Stimulated activated CD4-positive, alpha-beta T cell treated with anti-CD3 and anti-CD28 coated beads, Interleukin-12 subunit alpha, Interleukin-12 subunit beta, amount 100 ng/mL, for 24 hours (primary cell): ENCODE measurements around the gene IGFBP1.
"Not testable (repeated sequence)": the region's sequence is repeated elsewhere in the genome, so short reads cannot be mapped to it uniquely, and the experiment has no call there.

Experiments used
- DNase-seq, 2 experiments: peaks; one replicate each; pipeline ENCODE4 v3.0.0-alpha.2; 2020; ENCODE audit warnings: low read depth in 2 of 2

IGFBP1 gene

DNA sequence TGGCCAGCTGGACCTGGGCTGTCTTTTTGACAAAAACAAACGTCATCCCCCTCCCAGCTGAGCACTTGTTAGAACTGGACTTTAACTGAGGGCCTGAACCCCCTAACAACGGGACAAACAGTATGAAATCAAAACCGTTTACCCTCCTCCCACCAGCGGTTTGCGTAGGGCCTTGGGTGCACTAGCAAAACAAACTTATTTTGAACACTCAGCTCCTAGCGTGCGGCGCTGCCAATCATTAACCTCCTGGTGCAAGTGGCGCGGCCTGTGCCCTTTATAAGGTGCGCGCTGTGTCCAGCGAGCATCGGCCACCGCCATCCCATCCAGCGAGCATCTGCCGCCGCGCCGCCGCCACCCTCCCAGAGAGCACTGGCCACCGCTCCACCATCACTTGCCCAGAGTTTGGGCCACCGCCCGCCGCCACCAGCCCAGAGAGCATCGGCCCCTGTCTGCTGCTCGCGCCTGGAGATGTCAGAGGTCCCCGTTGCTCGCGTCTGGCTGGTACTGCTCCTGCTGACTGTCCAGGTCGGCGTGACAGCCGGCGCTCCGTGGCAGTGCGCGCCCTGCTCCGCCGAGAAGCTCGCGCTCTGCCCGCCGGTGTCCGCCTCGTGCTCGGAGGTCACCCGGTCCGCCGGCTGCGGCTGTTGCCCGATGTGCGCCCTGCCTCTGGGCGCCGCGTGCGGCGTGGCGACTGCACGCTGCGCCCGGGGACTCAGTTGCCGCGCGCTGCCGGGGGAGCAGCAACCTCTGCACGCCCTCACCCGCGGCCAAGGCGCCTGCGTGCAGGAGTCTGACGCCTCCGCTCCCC, at the start of gene IGFBP1:
IGFBP1 (plus strand) TSS at position 304 of the 808 bp plus-strand sequence; CDS start at position 469, 165 bp downstream.
- DNase-seq: no peak

DNA sequence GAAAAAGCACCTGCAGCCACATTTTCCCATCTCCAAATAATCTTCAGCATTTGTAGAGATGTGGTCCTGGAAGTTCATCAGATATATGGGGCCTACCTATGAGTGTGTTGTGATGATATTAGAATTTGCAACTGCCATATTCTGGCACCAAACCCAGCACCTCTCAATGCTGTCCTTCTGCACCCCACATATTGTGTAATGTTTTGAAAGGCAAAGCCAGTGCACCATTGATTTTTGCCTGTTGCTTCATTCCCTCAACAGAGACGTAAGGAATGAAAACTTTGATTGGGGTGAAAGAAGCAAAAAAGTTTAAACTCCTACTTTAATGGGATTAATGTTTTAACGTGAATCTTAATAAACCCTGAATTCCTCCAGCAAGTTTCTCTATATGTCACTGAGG, 49.4 kb upstream of the IGFBP1 start:
- DNase-seq: not testable (repeated sequence)

DNA sequence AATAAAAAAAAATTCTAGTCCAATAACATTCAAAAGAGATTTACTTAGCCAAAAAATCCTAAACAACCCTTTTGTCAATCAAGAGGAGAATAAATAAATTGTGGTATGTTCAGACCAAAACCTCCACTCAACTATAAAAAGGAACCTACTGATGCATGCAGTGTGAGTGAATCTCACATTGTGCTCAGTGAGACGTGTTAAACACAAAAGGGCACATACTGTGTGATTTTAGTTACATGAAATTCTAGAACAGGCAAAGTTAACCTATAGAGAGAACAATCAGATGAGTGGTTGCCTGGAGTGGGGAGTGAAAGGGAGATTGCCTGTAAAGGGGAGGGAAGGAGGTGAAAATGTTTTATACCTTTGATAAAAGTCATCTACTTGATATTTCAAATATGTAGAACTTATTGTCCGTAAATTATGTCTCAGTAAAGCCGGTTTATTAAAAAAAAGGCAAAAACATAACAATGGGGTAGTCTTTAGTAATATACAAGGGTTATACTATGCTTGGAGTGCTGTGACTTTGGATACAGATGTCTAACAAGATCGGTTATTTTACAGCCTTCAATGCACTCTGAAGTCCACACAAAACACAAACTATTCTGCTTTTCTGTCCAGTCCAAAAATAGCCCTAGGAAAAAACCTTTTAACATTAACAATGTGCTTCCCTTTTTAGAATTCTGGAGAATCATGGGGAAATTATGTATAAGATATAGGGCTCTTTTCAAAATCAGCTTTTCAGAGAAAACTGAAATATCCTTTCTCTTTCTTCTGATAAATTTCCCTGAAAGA, 46.2 kb upstream of the IGFBP1 start:
- DNase-seq: not testable (repeated sequence)

DNA sequence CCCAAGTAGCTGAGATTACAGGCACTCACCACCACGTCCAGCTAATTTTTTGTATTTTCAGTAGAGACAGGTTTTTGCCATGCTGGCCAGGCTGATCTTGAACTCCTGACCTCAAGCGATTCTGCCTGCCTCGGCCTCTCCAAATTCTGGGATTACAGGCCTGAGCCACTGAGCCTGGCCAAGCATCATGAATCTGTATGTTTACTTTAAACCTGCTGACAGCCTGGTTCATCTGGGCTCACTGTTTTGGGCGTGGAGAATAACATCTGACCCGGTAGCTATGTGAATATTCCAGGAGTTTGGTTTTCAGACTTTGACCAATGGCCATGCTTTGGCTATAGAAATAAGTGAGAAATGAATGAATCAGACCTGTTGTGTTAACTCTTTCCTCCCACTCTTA, 41.8 kb upstream of the IGFBP1 start:
- not testable (repeated sequence) for DNase-seq

DNA sequence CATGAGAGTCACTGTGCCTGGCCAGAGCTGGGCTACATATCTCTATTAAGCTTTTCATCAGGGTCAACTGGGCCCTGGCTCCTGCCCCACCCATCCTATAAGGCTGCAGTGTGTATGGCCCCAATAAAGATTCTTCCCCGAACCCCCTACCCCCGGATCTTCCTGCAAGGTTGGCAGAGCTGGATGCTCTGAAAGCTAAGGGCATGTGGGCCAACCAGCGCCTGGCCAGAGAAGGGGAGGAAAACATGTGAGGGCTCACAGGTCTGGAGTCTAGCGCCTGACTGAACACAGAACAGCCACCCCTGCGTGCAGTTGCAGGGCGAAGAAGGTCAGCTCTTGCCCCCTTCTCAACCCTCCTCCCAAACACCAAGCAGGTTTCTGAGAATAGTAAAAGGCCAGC, 39.6 kb upstream of the IGFBP1 start:
- DNase-seq: not testable (repeated sequence)

DNA sequence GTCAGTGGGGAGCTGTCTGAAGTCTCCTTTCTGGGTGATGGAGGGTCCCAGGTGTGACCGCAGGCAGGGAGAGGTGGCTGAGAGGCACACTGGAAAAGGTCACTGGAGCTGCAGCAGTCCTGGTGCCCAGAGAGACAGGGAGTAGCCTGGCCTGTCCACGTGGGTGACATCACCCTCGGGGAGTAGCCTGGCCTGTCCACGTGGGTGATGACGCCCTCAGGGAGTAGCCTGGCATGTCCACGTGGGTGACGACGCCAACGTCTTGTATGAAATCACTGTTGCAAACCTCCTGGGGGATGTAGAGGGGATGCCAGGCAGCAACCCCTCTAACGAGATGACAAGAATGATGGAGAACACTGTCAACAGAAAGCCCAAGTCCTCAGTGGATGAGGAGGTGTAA, 35.3 kb upstream of the IGFBP1 start:
- DNase-seq: not testable (repeated sequence)

DNA sequence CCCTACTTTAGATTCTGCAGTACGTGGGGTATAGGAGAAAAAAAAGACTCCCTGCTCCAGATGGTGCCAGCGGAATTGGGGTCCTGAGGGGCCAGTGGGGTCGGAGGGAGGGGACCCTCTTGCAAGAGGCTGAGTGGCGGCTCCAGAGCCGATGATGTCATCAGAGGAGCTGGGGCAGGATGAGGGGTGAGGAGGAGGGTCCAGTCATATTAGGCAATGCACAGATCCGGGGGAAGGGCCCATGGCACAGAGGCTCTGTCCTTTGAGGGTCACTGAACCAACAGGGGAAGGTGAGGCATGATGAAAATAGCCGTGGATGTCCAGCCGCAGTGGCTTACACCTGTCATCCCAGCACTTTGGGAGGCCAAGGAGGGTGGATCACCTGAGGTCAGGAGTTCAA, 34.8 kb upstream of the IGFBP1 start:
- not testable (repeated sequence) for DNase-seq

DNA sequence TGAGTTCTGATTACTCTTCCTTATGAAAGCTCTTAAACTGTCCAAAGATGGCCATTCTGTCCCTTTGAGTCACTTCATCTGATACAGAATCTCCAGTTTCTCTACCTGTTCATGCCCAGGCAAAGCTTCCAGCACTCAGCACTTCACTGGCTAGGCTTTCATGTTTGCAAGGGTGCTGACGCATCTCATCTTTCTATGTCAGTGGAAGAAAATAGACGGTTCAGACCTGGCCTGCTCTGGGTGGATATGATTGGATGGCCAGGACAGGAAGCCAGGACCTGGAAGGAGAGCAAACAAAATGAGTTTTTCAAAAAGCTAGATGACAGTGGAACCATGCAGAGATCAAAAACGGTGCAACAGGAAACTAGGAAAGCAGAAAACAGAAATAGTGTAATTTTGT, 32.6 kb upstream of the IGFBP1 start:
- DNase-seq: not testable (repeated sequence)

DNA sequence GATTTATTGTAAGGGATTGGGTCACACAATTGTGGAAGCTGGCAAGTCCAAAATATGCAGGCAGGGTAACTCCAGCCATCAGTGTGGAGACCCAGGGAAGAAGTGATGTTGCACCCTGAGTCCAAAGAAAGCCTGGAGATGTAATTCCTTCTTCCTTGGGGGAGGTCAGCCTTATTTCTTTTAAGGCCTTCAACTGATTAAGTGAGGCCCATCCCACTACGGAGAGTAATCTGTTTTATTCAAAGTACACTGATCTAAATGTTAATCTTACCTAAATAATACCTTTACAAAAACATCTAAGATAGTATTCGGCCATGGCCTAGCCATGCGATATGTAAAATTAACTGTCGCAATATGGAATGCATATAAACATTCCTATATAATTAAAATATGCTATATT, 31.4 kb upstream of the IGFBP1 start:
- not testable (repeated sequence) for DNase-seq

DNA sequence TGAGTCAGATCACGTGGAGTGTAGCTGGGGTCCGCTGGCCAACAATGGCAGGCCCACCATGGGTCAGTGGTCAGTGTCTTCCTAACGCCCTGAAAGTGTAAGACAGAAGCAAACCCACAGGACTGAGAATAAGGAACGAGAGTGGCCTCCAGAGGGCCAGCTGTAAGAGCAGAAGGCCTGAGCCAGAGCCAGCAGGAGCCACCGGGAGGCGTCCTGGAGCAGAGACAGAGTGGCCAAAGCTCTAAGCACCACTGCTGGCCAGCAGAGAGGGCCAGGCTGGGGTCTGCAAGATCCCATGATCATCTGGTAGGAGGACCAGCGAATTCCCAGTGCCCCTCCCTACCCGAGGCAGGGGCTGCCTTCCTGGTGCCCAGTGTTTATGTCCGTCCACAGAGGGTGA, 24.6 kb upstream of the IGFBP1 start:
- DNase-seq: no peak

DNA sequence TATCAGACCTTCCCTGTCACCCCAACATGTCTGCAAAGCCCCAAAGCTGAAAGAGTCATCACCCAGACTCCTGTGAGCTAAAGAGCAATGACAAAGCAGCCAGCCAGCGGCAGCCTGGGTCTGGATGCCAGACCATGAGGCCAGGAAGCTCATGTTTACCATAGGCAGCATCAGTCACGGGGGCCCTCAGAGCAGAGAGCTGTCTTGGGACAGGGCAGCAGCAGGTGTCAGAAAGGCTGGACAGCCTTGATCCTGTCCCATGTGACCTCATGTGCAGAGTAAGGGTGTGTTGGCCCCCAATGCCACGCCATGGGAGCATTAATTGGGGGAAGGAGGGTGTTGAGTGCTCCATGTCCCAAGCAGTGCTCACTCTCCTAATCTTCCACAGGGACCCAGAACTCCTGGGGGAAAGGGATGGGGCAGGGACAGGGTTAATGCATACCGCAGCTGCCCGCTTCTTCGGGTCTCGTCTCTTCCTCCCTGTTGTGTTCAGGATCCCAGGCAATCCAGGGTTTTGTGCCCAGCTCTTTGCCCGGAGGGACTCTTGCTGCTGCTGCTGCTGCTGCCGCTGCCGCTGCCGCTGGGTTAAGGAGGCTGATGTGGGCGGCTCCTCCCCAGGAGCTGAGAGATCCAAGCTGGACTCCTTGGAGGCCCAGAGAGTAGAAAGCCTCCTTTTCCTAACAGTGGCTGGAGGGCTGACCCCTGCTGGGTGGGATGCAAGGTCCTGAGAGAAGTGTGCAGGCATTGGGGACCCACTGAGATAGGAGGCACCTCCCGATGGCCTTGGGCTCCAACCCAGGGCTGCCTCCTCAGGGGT, 22.5 kb upstream of the IGFBP1 start:
- DNase-seq: no peak

DNA sequence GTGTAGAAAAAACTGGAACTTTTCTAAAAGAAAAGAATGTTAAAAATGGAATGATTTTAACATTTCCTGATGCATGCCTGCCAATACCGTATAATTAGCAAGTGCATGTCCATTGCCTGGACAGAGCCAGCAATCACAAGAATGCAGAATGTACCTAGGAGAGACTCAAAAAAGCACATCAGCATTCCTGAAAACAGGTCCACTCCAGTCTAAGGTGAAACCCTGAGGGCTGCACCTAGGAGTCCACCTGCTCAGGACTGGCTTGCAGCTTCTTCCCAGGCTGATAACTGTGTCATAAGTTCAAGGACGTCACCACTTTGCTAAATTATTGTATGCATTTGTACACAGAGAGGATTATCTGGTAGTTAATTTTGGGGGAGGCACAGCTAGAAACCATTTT, 20.8 kb upstream of the IGFBP1 start:
- no peak for DNase-seq

DNA sequence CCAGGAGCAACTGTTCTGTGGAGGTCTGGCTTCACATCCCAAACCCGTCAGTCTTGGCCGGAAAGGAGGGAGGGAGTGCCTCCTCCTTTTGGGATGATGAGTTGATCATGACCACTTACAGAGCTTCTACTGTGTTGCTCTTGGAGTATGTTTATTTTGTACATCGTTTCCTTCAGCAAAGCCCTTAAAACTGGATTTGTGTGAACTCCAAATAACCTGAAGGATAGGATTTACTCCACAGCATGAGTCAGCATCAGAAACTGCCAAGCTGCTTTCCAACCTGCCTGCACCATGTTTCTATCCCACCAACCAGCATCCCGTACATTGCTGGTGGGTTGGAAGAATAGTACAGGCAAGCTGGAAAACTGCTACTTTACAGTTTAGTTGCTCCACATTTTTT, 18.9 kb upstream of the IGFBP1 start:
- no peak for DNase-seq

DNA sequence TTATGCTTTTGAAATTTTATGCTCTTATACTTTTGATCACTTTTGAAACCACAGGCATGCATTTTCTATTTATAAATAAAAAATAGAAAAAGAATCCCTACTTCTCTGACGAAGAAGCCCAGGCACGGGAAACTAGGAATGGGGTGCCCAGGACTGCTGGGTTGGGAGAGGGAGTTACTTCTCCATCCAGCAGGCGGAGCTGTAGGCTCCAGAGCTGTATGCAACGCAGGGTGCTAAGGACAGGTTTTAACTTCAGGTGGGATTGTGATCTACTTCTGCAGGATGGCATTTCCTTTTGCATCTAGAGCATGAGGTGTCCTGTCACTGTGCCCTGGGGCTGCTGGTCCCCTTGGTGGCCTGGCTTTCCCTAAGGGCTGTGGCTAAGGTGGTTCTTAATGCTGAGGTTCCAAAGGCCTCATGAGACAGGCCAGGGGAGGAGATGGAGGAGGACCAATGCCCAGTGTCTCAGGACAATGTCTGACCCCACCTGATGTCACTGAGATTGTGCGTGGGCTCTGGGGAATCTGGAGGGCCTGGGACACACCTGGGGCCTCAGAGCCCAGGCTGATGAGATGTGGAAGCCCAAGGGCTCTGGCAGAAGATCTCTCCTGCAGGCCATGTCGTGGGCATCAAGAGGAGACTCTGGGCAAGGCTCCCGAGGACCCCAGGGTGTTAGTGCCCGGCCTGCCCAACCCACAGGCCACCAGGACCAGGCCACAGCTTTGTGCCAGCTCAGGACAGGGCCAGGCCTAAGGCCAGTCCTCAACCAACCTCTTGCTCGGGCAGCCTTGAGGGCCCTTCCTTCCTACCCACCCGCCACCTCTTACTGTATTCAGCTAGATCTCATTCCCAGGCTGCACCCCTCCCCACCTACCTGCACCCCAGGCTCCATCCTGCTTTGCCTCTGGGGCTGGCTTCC, 15.9 kb upstream of the IGFBP1 start:
- no peak for DNase-seq

DNA sequence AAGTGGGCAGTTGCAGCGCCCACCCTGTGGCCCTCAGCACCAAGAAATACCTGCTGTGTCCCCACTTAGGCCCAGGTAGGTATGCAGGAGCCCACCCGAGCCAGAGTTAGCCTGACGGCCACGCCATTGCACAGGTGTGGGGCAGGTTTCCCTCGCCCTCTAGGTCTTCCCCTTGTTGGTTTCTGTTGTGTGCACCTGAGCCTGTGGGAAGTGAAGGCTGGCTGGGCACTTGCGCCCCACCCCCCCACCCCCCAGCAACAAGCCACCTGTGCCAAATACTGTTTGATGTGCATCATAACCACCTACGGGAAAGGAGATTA, 15.3 kb upstream of the IGFBP1 start, which contains the start of gene CCDC201:
CCDC201 (minus strand) TSS at position 48 of the 320 bp plus-strand sequence. CDS start 75 bp downstream, outside the sequence.
- DNase-seq: no peak

DNA sequence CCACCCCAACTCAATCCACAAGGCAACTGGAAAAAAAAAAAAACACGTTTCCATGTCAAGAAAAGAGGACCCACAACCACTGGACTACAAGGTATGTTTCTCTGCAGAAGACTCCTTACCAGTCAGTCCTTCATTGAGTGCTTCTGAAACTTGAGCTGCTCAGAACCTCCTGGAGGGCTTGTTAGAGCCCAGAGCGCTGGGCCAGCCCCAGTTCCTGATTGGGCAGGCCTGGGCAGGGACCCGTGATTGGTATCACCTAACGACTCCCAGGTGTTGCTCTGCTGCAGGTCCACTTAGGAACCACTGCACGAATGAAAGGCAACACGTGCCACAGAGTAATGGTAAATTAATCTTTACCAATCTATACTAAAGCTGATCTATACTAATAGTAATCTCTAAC, 14.9 kb upstream of the IGFBP1 start:
- no peak for DNase-seq

DNA sequence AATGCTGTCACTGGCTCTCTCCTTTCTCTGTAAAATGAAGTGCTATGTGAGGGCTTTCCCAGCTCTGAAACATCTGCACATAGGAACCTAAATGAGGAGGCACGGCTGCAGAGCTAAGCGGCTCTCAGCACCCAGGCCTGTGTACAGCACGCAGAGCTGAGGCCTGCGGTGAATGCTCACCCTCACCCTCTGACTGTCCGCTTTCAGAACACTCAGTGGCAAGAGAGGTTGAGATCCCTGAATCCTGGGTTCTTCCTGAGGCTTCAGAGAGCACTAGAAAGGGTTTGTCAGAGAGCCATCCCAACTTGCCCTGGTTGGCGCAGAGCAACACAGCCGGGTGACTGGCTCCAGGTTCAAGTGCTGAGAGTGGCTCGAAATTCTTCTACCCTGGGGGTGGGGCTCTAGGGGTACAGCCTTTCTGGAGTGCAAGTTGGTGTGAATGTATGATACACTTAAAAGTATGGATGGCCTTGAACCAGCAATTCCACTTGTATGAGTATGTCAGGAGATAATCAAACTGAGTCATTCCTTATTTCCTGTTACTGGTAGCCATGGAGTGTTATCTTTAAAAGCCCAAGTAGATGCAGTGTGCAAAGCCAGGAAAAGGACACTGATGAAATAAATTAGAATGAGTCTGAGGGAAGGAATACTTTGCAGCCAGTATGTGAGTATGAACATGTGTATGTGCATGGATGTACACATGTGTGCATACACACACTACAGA, 13.7 kb upstream of the IGFBP1 start:
- no peak for DNase-seq

DNA sequence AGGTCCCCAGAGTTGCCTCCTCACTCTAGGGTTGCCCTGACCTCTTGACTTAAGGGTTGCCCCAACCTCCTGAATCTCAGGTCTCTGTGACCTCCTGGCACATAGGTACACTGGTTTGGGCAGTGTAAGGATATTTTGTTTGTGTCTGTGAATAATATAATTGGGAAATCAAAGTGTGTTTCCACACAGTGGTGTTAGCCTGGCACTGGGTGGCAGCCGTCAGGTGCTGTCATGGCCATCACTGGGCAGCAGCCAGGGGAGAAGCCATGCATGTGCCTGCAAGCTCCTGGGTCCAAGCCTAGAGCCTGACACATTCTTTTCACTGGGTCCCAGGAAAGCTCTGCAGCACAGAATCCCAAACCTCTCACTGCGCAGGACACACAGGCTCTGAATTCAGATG, 11.8 kb upstream of the IGFBP1 start:
- no peak for DNase-seq

DNA sequence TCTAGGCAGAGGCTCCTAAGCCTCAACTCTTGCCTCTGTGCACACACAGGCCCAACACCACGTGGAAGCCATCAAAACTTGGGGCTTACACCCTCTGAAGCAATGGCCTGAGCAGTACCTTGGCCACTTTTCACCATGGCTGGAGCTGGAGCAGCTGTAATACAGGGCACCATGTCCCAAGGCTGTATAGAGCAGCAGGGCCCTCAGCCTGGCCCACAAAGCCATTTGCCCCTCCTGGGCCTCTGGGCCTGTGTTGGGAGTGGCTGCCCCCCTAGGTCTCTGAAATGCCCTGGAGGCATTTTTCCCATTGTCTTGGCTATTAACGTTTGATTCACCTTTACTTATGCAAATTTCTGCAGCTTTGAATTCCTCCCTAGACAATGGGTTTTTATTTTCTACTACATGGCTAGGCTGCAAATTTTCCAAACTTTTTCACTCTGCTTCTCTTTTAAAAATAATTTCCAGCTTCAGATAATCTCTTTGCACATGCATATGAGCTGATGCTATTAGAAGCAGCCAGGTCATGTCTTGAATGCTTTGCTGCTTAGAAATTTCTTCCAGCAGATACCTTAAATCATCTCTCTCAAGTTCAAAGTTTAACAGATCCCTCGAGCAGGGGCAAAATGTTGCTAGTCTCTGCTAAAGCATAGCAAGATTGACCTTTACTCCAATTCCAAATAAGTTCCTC, 9.7 kb upstream of the IGFBP1 start:
- no peak for DNase-seq

DNA sequence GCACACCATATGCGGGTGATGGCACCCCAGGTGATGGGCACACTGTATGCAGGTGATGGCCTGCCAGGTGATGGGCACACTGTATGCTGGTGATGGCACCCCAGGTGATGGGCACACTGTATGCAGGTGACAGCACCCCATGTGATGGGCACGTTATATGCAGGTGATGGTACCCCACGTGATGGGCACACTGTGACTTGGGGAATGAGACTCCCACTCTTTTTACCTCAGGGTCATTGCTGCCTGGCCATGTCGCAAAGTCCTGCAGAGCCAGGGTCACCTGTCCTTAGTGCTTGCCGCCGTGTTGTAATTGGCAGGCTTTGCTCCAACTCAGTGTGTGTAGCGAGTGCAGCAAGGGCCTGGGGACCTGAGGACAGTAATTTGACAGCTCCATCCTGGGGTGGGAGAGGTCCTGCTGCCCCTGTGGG, 7.8 kb upstream of the IGFBP1 start:
- DNase-seq: no peak
